Activated gamma-delta T cell treated with anti-CD3 and anti-CD28 coated beads, Interleukin-2, amount 50 U/mL, for 16 hours (primary cell): ENCODE results near the gene SULT1B1.
"Not testable (repeated sequence)": the region's sequence is repeated elsewhere in the genome, so short reads cannot be mapped to it uniquely, and the experiment has no call there.

Experiments
- DNase-seq: peaks from one replicate; pipeline ENCODE4 v3.0.0-alpha.2; 2020; ENCODE audit warnings: low read depth

Gene SULT1B1

GRCh38 chr4:69760455-69760854 is at the start of gene SULT1B1:
Gene SULT1B1 (minus strand): TSS chr4:69760620. CDS start chr4:69755217, 5,403 bp downstream.
- DNase-seq: peak; percentile 19

- no peak for DNase-seq
Observed at GRCh38 chr4:69800599-69800998, 40.2 kb upstream of the SULT1B1 start.

DNA sequence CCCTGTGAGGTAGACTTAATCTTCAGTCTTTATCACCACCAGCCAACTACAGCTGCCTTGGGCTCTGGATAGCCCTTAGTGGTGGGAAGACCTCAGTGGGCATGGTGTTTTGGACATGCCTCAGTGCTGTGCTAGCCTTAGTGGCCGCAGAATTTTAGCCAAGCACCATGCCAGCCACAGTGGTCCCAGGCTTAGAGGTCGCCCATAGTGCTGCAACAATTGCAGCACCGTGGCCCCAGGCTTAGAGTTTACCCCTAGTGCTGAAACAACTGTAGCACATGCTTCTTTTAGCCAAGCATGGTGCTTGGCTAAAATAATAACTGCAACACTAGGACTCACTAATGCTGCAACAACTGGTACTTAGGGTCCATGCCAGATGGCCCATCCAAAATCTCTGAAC is 38.9 kb upstream of the SULT1B1 start:
- DNase-seq: no peak

DNA sequence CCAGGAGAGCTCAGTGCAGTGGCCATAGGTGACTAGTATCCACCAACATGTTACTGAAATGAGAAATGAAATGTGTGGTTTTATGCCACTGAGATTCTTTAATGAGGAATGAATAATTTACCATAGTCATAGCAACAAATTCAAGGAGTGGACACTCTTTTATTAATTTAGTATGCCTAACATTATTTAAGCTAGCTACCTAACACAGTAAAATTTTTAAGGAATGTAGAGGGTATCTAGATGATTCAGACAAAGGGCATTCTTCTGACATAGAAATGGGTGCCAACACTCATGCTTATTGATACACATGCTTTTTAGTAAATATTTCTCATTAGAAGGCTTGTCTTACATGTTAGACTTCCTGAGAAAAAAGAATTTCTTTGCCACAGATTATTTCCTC is 33.3 kb upstream of the SULT1B1 start:
- no peak for DNase-seq

DNA sequence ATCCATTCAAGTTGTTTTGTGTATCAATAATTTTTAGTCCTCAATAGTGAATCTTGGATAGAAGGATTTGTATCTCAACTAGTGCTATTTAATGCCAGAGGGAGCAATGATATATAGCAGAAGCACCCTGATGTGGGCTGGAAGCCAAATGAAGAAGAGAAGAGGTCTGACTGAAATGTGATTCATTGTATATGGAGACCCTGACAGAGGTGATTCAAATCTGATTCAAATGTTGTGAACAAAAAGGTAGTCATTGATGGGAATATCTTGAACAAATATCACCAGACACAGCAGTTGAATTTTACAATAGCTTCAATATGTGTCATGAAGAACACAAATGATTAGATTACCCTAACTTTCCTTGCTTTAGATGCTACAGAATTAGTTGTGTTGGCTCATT is 27.5 kb upstream of the SULT1B1 start:
- DNase-seq: no peak

DNA sequence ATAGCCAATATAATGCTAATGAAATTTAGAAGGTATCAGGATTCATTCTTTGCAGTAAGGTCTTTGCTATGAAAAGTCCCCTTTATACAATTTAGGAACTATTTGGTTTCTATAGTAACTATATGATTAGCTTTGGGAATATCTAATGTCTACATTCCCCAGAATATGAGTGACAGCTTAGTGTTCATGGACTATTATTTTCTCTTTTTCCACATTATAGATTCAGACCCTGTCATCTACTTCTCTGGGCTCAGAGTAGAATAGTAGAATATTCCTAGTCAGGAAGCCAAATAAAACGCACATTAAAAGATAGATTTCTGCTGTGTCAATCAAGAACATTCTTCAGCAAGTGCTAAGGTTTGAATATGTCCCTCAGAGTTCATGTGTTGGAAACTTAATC is 26.1 kb upstream of the SULT1B1 start:
- DNase-seq: no peak

DNA sequence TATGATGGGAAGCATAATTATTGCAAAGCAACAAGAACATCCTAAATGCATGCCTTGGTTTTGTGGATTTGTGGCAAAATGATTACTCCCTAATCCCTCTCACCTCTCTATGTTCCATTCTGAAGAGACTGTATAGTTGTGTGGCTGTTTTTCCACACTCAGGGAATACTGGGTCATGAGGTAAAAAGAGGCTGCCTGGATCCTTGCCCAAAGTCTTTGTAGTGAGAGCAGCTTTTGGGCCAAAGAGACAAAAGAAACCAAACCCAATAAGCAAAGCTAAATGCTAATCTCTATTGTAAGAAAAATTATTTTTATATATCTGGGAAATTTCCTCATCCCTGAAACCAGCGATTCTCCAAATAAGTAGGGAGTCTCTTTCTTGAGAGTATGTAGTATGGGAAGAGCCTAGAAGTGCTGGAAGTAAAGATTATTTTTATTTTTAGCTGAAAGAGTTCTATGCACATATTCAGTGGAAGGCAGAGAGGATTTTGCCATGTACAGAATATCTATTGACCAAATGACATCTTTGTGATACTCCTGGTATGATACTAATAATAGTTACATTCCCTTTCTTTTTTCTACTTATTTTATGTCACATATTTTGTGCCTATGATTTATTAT is 24.9 kb upstream of the SULT1B1 start:
- DNase-seq: no peak

DNA sequence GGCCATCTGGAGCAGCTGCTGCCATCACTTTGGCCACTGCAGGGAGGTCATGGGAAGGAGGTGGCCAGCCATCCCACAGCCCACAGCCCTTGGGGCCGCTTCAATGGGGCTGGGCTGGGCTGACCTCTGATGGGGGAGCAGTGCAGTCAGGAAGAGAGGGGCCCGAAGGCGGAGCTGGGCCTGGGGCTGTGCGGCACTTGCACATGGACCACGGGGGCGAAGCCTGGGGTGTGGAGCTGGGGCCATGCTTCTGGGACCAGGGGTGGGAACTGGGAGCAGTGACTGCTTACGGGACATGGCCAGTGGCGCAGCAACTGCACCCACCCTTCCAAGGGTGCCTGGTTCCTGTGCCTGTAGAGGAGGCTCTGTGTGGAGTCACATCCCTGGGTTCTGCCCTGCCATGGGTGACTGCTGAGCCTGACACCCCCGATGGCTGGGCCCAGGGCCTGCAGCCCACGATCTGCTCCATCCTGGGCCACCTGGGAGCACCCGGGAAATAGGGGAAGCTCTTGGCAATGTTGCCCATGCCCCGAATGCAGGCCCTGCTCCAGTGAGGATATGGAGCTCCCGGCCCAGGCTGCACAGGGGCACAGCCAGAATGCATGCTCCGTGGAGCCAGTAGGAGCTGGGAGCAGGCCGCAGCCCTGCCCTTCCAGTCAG is 22.4 kb upstream of the SULT1B1 start:
- DNase-seq: no peak

GRCh38 chr4:69781458-69782418 is 21.3 kb upstream of the SULT1B1 start:
- no peak for DNase-seq

- DNase-seq: no peak
Observed at GRCh38 chr4:69780141-69780540, 19.7 kb upstream of the SULT1B1 start.

DNA sequence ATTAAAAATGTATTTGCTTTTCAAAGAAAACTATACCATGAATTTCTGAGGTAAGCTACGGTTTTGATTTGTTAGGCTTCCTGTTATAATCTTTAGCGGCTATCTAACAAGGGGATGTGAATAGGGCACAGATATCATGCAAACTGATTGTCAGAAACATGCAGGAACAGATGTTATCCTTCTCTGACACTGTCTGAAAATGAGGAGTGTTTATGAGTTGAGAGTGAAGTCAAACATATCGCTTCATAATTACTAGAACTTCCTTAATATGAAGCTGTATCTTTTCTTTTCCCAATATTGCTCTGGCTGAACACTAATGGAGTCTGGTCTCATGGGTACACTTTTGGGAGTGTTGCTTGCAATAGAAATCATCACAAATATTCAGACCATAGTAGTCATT is 16.3 kb upstream of the SULT1B1 start:
- no peak for DNase-seq

DNA sequence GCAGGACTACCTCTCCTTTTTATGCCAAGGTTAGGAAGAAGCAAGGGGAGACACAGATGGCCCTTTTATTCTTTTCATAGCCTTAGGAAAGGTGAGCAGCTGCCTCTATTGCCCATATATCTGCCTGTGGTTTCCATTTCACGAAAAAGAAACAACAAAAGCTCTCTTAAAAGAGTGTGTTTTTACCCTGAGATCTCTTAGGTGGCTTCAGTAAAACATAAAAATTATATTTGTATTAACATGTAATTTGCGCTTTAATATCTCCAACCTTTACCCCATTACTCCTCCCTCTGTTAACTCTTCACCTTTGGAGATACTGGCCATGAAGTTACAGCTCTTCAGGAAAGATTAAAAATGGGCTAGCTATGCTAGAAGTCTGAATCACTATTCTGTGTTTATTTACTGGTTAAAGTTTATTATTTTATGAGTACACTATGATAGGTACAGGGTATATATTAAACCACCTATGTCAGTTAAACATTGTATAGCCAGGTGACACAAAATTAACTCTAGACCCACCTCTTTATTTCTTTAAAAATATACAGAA is 15.0 kb upstream of the SULT1B1 start:
- DNase-seq: no peak

- no peak for DNase-seq
Observed at GRCh38 chr4:69773484-69773883, 13.1 kb upstream of the SULT1B1 start.

- not testable (repeated sequence) for DNase-seq
Observed at GRCh38 chr4:69768554-69768953, 8.1 kb upstream of the SULT1B1 start.

DNA sequence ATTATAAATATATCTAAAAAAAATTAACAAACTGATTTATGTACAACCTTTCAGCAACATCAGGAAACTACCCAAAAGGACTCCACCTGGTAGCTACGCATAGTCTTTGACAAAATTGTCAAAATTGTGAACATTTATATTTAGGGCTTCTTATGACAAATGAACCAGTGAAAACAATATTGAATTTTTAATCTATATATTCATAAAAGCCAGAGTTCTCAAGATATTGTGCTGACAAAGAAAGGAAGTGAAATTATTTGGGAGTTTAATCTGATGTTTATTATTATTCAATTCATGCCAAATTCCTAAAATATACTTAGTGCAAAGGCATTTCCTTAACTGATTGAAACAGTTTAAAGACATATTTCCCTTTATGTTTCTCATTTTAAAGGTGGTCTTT is 5.3 kb upstream of the SULT1B1 start:
- DNase-seq: no peak

- no peak for DNase-seq
Observed at GRCh38 chr4:69764311-69764710, 3.9 kb upstream of the SULT1B1 start.

DNA sequence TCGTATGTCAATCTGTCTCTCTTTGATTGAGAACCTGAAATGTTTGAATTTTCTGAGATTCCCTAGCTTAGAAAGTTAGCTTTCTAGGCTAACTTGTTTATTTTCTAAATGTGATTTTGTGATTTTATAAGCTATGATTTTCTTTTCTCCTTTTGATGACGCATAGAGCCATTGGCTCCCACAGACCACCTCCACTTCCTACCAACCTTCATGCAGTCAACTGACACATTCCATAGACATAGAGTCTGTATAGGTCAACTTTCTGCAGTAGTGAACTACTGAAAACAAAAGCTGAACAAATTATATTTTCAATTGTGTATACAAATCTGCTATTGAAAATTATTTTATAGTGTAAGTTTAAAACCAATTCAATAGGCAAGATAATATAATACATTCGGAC is 2.8 kb upstream of the SULT1B1 start:
- DNase-seq: no peak

GRCh38 chr4:69759189-69759604 is 1.2 kb downstream of the SULT1B1 start:
- no peak for DNase-seq

GRCh38 chr4:69757464-69757863 is 3.0 kb downstream of the SULT1B1 start:
- no peak for DNase-seq

GRCh38 chr4:69754926-69755580 is 5.4 kb downstream of the SULT1B1 start:
- DNase-seq: no peak

DNA sequence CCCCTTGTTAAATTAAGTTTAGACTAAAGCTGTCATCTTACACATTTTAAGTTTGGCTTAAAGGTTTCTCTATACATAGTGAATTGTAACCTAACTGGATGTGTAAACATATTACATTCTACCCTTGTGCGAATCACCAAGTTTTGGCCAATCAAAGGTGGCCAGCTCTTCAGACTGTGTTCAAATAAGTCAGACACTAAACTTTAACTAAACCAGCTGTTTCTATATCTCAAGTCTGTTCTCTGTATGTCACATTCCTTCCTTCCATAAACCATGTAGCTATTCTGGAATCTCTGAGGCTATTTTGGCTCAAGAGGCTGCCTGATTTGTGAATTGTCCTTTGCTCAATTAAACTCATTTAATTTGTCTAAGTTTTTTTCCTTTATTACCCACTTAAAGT is 6.7 kb downstream of the SULT1B1 start:
- DNase-seq: no peak

- DNase-seq: no peak
Observed at GRCh38 chr4:69750346-69750745, 10.1 kb downstream of the SULT1B1 start.
